GM19351 (cell line): ENCODE results near the gene UBE3B.

Experiments
- ATAC-seq: cut with Tn5 transposase; IDR thresholded peaks from one replicate; pipeline ENCODE4 v1.9.1; 2021; ENCODE audit warnings: mild to moderate bottlenecking, moderate library complexity; ENCODE audit not compliant: unreplicated experiment

The UBE3B gene

GRCh38 chr12:109493938-109494337, 16.5 kb downstream of the UBE3B start:
- no peak for ATAC-seq

GRCh38 chr12:109494348-109494881, 17.0 kb downstream of the UBE3B start:
- no peak for ATAC-seq

GRCh38 chr12:109495012-109495411, 17.6 kb downstream of the UBE3B start:
- ATAC-seq: no peak

- ATAC-seq: no peak
Observed at GRCh38 chr12:109496306-109496705, 18.9 kb downstream of the UBE3B start.

- no peak for ATAC-seq
Observed at GRCh38 chr12:109497675-109498074, 20.2 kb downstream of the UBE3B start.

- ATAC-seq: no peak
Observed at GRCh38 chr12:109500406-109501185, 23.2 kb downstream of the UBE3B start.

GRCh38 chr12:109501299-109501698, 23.9 kb downstream of the UBE3B start:
- no peak for ATAC-seq

GRCh38 chr12:109502332-109502731, 24.9 kb downstream of the UBE3B start:
- ATAC-seq: no peak

GRCh38 chr12:109503611-109504010, 26.2 kb downstream of the UBE3B start:
- no peak for ATAC-seq

- ATAC-seq: no peak
Observed at GRCh38 chr12:109504068-109504467, 26.6 kb downstream of the UBE3B start.

- no peak for ATAC-seq
Observed at GRCh38 chr12:109510196-109510595, 32.8 kb downstream of the UBE3B start.

GRCh38 chr12:109512608-109513007, 35.2 kb downstream of the UBE3B start:
- no peak for ATAC-seq

GRCh38 chr12:109513051-109513450, 35.6 kb downstream of the UBE3B start:
- no peak for ATAC-seq

- no peak for ATAC-seq
Observed at GRCh38 chr12:109513977-109514376, 36.5 kb downstream of the UBE3B start.

GRCh38 chr12:109517619-109518018, 40.2 kb downstream of the UBE3B start:
- no peak for ATAC-seq

GRCh38 chr12:109518820-109519665, 41.6 kb downstream of the UBE3B start:
- ATAC-seq: no peak

- ATAC-seq: no peak
Observed at GRCh38 chr12:109519787-109520186, 42.4 kb downstream of the UBE3B start.

- ATAC-seq: no peak
Observed at GRCh38 chr12:109521831-109522230, 44.4 kb downstream of the UBE3B start.

GRCh38 chr12:109523071-109523470, 45.6 kb downstream of the UBE3B start:
- ATAC-seq: no peak

GRCh38 chr12:109523504-109523903, 46.1 kb downstream of the UBE3B start:
- ATAC-seq: no peak

- ATAC-seq: no peak
Observed at GRCh38 chr12:109524466-109525278, 47.2 kb downstream of the UBE3B start.
